ENCODE results near the gene AMH.

AMH gene

GRCh38 chr19:2283835-2284507 is 34.8 kb downstream of the AMH start:
- DNase-seq (ENCODE audit: low read depth in 1 of 2, low spot score in 1 of 2), result no peak

GRCh38 chr19:2286402-2287140 is 37.4 kb downstream of the AMH start:
- no peak for DNase-seq (ENCODE audit: low read depth in 1 of 2, low spot score in 1 of 2)

- no peak for DNase-seq (ENCODE audit: low read depth in 1 of 2, low spot score in 1 of 2)
These were observed 38.6 kb downstream of the AMH start for GRCh38 chr19:2287585-2288337.

GRCh38 chr19:2288338-2288817 is 39.3 kb downstream of the AMH start:
- DNase-seq (ENCODE audit: low read depth in 1 of 2, low spot score in 1 of 2), result no peak

GRCh38 chr19:2288818-2289713 is 39.9 kb downstream of the AMH start:
- DNase-seq (ENCODE audit: low read depth in 1 of 2, low spot score in 1 of 2), result no peak

- no peak for DNase-seq (ENCODE audit: low read depth in 1 of 2, low spot score in 1 of 2)
These were observed 40.8 kb downstream of the AMH start for GRCh38 chr19:2289714-2290435.

GRCh38 chr19:2290441-2291184 is 41.5 kb downstream of the AMH start:
- DNase-seq (ENCODE audit: low read depth in 1 of 2, low spot score in 1 of 2), result no peak

- no peak for DNase-seq (ENCODE audit: low read depth in 1 of 2, low spot score in 1 of 2)
These were observed 42.1 kb downstream of the AMH start for GRCh38 chr19:2291185-2291751.

GRCh38 chr19:2294687-2295335 is 45.7 kb downstream of the AMH start:
- DNase-seq (ENCODE audit: low read depth in 1 of 2, low spot score in 1 of 2), result no peak

GRCh38 chr19:2296141-2296540 is 47.0 kb downstream of the AMH start:
- no peak for DNase-seq (ENCODE audit: low read depth in 1 of 2, low spot score in 1 of 2)

GRCh38 chr19:2300533-2300932 is 51.4 kb downstream of the AMH start:
- no peak for DNase-seq (ENCODE audit: low read depth in 1 of 2, low spot score in 1 of 2)

Measured in activated CD4-positive, alpha-beta T cell treated with anti-CD3 and anti-CD28 coated beads, Interleukin-2, amount 50 U/mL, for 24 hours (primary cell).